Glutamatergic neuron (in vitro differentiated cells): ENCODE results near the gene ZNF750. TPM values are rescaled to one million over a fixed set of nuclear protein-coding genes. Genes with fewer than 3 reads are reported as not detected.
"Not testable (repeated sequence)": the region's sequence is repeated elsewhere in the genome, so short reads cannot be mapped to it uniquely, and the experiment has no call there.

Experiments used
- DNase-seq: peaks from one replicate; pipeline ENCODE4 v3.0.0; 2022
- H3K27ac Mint-ChIP-seq: one replicate; pipeline ENCODE4 v1.8.0; 2020; ENCODE audit warnings: mild to moderate bottlenecking, mixed read lengths, inconsistent platforms; ENCODE audit not compliant: unreplicated experiment
- H3K27me3 Mint-ChIP-seq: one replicate; pipeline ENCODE4 v1.8.0; 2020; ENCODE audit warnings: mild to moderate bottlenecking, moderate library complexity, mixed read lengths, inconsistent platforms; ENCODE audit not compliant: unreplicated experiment
- H3K36me3 Mint-ChIP-seq: one replicate; pipeline ENCODE4 v1.8.0; 2020; ENCODE audit warnings: mild to moderate bottlenecking, mixed read lengths, inconsistent platforms; ENCODE audit not compliant: unreplicated experiment
- H3K4me1 Mint-ChIP-seq: one replicate; pipeline ENCODE4 v1.8.0; 2020; ENCODE audit warnings: mild to moderate bottlenecking, low read depth, mixed read lengths, inconsistent platforms; ENCODE audit not compliant: unreplicated experiment
- H3K4me3 Mint-ChIP-seq: one replicate; pipeline ENCODE4 v1.8.0; 2020; ENCODE audit warnings: mild to moderate bottlenecking, mixed read lengths, inconsistent platforms; ENCODE audit not compliant: unreplicated experiment
- H3K9me3 Mint-ChIP-seq: one replicate; pipeline ENCODE4 v1.8.0; 2020; ENCODE audit warnings: mild to moderate bottlenecking, moderate library complexity, mixed read lengths, inconsistent platforms; ENCODE audit not compliant: unreplicated experiment
- total RNA-seq: library from RNA; stranded (reverse); fragmentation: NEBNext Ultra II Directional; extraction: Animal tissue kit (Norgen Biotek cat#: 25700); gene quantifications from one replicate; pipeline ENCODE4 v1.2.1, GENCODE V29; 2021; ENCODE audit not compliant: unreplicated experiment
- TF ChIP-seq, protein P1 (sequence below): fragments of 200-600 bp; sonication (generic); IDR thresholded peaks from one replicate; pipeline ENCODE4 v1.5.0; 2021; ENCODE audit not compliant: partially characterized antibody, unreplicated experiment

Gene ZNF750
- total RNA-seq, 1 donor from 2014 or later = 1.4 TPM

DNA sequence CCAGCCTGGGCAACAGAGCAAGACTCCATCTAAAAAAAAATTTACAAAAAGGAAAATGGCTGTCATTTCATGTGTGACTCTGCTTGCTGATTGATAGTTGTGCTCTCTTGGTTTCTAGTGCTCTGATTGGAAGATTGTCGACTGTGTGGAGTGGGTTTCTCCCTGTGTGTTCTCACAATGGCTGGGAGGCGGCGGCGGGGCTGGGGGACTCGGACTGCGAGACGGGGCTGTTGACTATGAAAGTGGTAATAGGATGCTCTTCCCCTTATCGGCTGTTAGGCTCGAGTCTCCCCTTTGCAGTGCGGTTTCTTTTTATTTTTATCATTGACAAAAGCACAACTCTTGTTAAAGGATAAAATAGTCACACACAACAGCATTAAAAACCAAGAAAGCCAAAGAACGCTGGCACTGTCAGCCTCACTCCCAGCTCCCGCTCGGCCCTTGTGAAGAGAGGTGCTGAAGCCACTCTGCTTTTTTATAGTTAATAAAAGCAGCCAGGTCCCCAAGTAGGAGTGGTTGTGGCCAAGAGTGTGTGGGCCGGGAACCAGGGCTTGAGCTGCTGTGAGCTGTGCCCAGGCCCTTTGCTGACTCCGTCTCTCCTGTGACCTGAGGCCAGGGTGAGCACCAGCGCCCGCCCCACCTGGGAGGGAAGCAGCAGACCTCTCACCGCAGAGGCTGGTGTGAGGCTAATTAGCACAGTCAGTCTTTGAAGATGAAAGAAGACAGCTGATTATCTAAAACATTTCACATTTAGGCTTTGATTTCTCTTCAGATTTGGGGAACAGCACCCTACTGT, 51.4 kb downstream of the ZNF750 start:
- peaks cover 8% of the 10 kb centered on the region for H3K27me3 Mint-ChIP-seq
- H3K36me3 Mint-ChIP-seq = no peaks in the 10 kb centered on the region
- H3K4me3 Mint-ChIP-seq = no peak overlapping the region
- H3K27ac Mint-ChIP-seq = no peak overlapping the region
- no peak for DNase-seq
- H3K4me1 Mint-ChIP-seq = peaks cover 9% of the 10 kb centered on the region
- H3K9me3 Mint-ChIP-seq = peaks cover 4% of the 10 kb centered on the region
- TF ChIP-seq, protein P1, sequence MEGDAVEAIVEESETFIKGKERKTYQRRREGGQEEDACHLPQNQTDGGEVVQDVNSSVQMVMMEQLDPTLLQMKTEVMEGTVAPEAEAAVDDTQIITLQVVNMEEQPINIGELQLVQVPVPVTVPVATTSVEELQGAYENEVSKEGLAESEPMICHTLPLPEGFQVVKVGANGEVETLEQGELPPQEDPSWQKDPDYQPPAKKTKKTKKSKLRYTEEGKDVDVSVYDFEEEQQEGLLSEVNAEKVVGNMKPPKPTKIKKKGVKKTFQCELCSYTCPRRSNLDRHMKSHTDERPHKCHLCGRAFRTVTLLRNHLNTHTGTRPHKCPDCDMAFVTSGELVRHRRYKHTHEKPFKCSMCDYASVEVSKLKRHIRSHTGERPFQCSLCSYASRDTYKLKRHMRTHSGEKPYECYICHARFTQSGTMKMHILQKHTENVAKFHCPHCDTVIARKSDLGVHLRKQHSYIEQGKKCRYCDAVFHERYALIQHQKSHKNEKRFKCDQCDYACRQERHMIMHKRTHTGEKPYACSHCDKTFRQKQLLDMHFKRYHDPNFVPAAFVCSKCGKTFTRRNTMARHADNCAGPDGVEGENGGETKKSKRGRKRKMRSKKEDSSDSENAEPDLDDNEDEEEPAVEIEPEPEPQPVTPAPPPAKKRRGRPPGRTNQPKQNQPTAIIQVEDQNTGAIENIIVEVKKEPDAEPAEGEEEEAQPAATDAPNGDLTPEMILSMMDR = no peak

- Mint-ChIP-seq H3K9me3 (peaks cover 5% of the 10 kb centered on the region), H3K4me1 (peaks cover 17% of the 10 kb centered on the region), H3K4me3 (no peak overlapping the region), H3K27ac (no peak overlapping the region), H3K27me3 (peaks cover 12% of the 10 kb centered on the region), H3K36me3 (no peaks in the 10 kb centered on the region)
- DNase-seq = no peak
- TF ChIP-seq, protein P1 = no peak
Measured at GRCh38 chr17:82787081-82787848, 52.6 kb downstream of the ZNF750 start.

DNA sequence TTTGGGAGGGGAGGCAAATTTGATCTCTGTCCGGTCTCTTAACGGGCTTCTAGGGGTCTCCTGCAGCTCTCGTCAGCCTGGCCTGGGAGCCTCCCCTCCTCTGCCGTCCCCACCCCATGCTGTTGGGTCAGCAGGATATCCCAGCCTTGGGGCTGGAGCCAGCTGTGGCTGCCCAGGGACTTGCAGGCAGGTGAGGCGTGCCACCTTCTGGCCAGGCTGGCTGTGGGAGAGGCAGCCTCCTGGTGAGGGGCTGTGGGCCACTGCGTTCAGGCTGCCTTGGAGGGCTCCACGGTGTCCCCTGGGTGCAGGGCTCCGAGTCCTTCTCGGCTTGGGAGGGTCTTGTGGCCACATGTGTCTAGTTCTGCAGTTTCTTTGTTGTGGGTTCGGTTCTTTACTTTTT, 53.4 kb downstream of the ZNF750 start:
- Mint-ChIP-seq H3K4me1 (peaks cover 21% of the 10 kb centered on the region), H3K9me3 (peaks cover 5% of the 10 kb centered on the region), H3K4me3 (no peak overlapping the region), H3K36me3 (no peaks in the 10 kb centered on the region), H3K27ac (no peak overlapping the region), H3K27me3 (peaks cover 14% of the 10 kb centered on the region)
- DNase-seq = no peak
- TF ChIP-seq, protein P1 = no peak

GRCh38 chr17:82785581-82785980, 54.2 kb downstream of the ZNF750 start:
- not testable (repeated sequence) for H3K27ac Mint-ChIP-seq, DNase-seq, H3K36me3 Mint-ChIP-seq, H3K9me3 Mint-ChIP-seq, H3K4me3 Mint-ChIP-seq
- H3K4me1 Mint-ChIP-seq = peaks cover 22% of the 10 kb centered on the region
- peaks cover 13% of the 10 kb centered on the region for H3K27me3 Mint-ChIP-seq

GRCh38 chr17:82783498-82783897, 56.3 kb downstream of the ZNF750 start:
- no peak for DNase-seq
- TF ChIP-seq, protein P1 = no peak
- Mint-ChIP-seq H3K4me1 (peaks cover 19% of the 10 kb centered on the region), H3K27ac (no peak overlapping the region), H3K36me3 (no peaks in the 10 kb centered on the region), H3K4me3 (no peak overlapping the region), H3K9me3 (peaks cover 4% of the 10 kb centered on the region), H3K27me3 (peaks cover 11% of the 10 kb centered on the region)
